ENCODE results near the gene MRPS16. TPM values are rescaled to one million over a fixed set of nuclear protein-coding genes. Genes with fewer than 3 reads are reported as not detected.

MRPS16 gene
- total and polyA plus RNA-seq, 2 donors (not counting 1 experiment from before 2014, with no cell fraction given), result 27.7 to 49.6 TPM

DNA sequence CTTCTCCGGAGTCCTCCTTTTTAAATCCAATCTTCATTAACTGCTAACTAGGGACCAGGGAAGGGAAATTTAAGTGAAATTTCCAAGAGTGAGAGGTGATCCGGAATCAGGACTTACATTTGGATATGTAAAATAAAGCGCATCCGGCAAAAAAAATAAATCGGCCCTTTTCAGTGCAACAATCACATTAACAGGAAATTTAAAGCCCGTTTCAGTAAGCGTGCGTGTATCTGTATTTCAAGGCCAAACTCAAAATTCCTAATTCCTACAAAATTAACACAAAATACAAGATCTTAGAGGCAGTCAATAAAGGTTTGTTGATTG lies 6.2 kb downstream of the MRPS16 start:
- peak overlapping the region; percentile 75 to 83 (median 79) for H3K4me3 ChIP-seq (ENCODE audit: control extremely low read depth in 1 of 5, extremely low read depth in 1 of 5, insufficient read depth in 1 of 5, low read depth in 2 of 5, low read length in 4 of 5)
- Mint-ChIP-seq H3K4me1 (peaks cover 49% of the 10 kb centered on the region), H3K4me3 (peak overlapping the region; percentile 96), H3K9me3 (ENCODE audit: insufficient read depth) (no peaks in the 10 kb centered on the region), H3K27me3 (no peaks in the 10 kb centered on the region), H3K27ac (peak overlapping the region; percentile 94)
- no CpG with 5 or more reads among the region's 8 CpGs for WGBS (ENCODE audit: insufficient coverage)
- TF ChIP-seq CTCF (IDR thresholded peaks at IDR 0.05) (no peak), EZH2 (IDR thresholded peaks at IDR 0.05; ENCODE audit: borderline replicate concordance, insufficient read depth, low read depth, low read length, poor library complexity, severe bottlenecking) (no peak)
- ATAC-seq (ENCODE audit: low read depth) (no peak), DNase-seq (no peak)
- H3K79me2 ChIP-seq (ENCODE audit: control insufficient read depth, insufficient read depth, low read length), result peaks cover 43% of the 10 kb centered on the region
- ChIA-PET CTCF (interaction anchor here (0.7 to 1.4 kb wide), 2 partner anchors 18 to 149 kb away, joined by 3 read pairs; partner anchors contain the start of gene P4HA1), POLR2A (interaction anchor here (2.0 kb wide), 1 partner anchor 150 kb away, joined by 7 read pairs; the partner anchor contains the start of gene P4HA1)
- peak overlapping the region; percentile 82 for H3K9ac ChIP-seq (ENCODE audit: low read length)
- H3K27me3 ChIP-seq (replicated peaks in 1 of 4; ENCODE audit: control extremely low read depth in 1 of 4, control insufficient read depth in 3 of 4, insufficient read depth in 4 of 4, low read length in 3 of 4), result no peaks in the 10 kb centered on the region
- H3K9me3 ChIP-seq (ENCODE audit: control extremely low read depth in 1 of 3, control insufficient read depth in 2 of 3, insufficient read depth in 1 of 3, low read length in 2 of 3), result no peaks in the 10 kb centered on the region
- H4K20me1 ChIP-seq (ENCODE audit: control insufficient read depth, insufficient read depth, low read length, poor library complexity, severe bottlenecking), result no peaks in the 10 kb centered on the region
- H2AFZ ChIP-seq (ENCODE audit: insufficient read depth, low read depth, low read length, poor library complexity, severe bottlenecking), result peak overlapping the region; percentile 85
- H3K36me3 ChIP-seq (replicated peaks in 1 of 2; ENCODE audit: control extremely low read depth in 1 of 2, control insufficient read depth in 1 of 2, extremely low read depth in 1 of 2, insufficient read depth in 2 of 2, low read length in 1 of 2), result peaks cover 4 to 21% of the 10 kb centered on the region in 2 experiments
- H3K4me1 ChIP-seq (ENCODE audit: control insufficient read depth in 2 of 2, insufficient read depth in 2 of 2, low read length in 2 of 2), result peaks cover 19 to 21% of the 10 kb centered on the region in 2 donors
- peak overlapping the region; percentile 85 to 86 for H3K27ac ChIP-seq (ENCODE audit: low read length in 2 of 2)
- intact Hi-C loops (cut with micrococcal nuclease), result loop anchor here (2.0 to 10.0 kb wide), 3 partner anchors 249 to 891 kb away; partner anchors contain the start of genes DNAJB12 and MCU
- peak overlapping the region; percentile 72 for H3K4me2 ChIP-seq (replicated peaks; ENCODE audit: low read depth, low read length, poor library complexity, severe bottlenecking)

- Mint-ChIP-seq H3K4me3 (peak overlapping the region; percentile 32), H3K9me3 (ENCODE audit: insufficient read depth) (no peaks in the 10 kb centered on the region), H3K4me1 (peaks cover 39% of the 10 kb centered on the region), H3K27me3 (no peaks in the 10 kb centered on the region), H3K27ac (peak overlapping the region; percentile 4)
- H3K4me1 ChIP-seq (ENCODE audit: control insufficient read depth in 2 of 2, insufficient read depth in 2 of 2, low read length in 2 of 2), result peaks cover 15 to 17% of the 10 kb centered on the region in 2 donors
- no peak for DNase-seq
- H3K9ac ChIP-seq (ENCODE audit: low read length), result no peak overlapping the region
- no peak overlapping the region for H3K4me2 ChIP-seq (replicated peaks; ENCODE audit: low read depth, low read length, poor library complexity, severe bottlenecking)
- ATAC-seq (ENCODE audit: low read depth), result no peak
- peaks cover 7 to 32% of the 10 kb centered on the region in 2 experiments for H3K36me3 ChIP-seq (replicated peaks in 1 of 2; ENCODE audit: control extremely low read depth in 1 of 2, control insufficient read depth in 1 of 2, extremely low read depth in 1 of 2, insufficient read depth in 2 of 2, low read length in 1 of 2)
- H2AFZ ChIP-seq (ENCODE audit: insufficient read depth, low read depth, low read length, poor library complexity, severe bottlenecking), result no peak overlapping the region
- ChIA-PET CTCF (interaction anchor here (1.3 kb wide), 1 partner anchor 12 kb away, joined by 3 read pairs; no protein-coding TSS in a partner anchor), POLR2A (interaction anchor here (0.6 kb wide), 1 partner anchor 57 kb away, joined by 3 read pairs; no protein-coding TSS in a partner anchor)
- H3K27me3 ChIP-seq (replicated peaks in 1 of 4; ENCODE audit: control extremely low read depth in 1 of 4, control insufficient read depth in 3 of 4, insufficient read depth in 4 of 4, low read length in 3 of 4), result no peaks in the 10 kb centered on the region
- intact Hi-C loops (cut with micrococcal nuclease), result loop anchor here (5.0 to 10.0 kb wide), 2 partner anchors 553 to 890 kb away; partner anchors contain the start of genes DNAJB12 and MCU
- peaks cover 32% of the 10 kb centered on the region for H3K79me2 ChIP-seq (ENCODE audit: control insufficient read depth, insufficient read depth, low read length)
- peak overlapping the region in 1 of 2 donors; percentile 27 for H3K27ac ChIP-seq (ENCODE audit: low read length in 2 of 2)
- no peaks in the 10 kb centered on the region for H4K20me1 ChIP-seq (ENCODE audit: control insufficient read depth, insufficient read depth, low read length, poor library complexity, severe bottlenecking)
- H3K4me3 ChIP-seq (ENCODE audit: control extremely low read depth in 1 of 5, extremely low read depth in 1 of 5, insufficient read depth in 1 of 5, low read depth in 2 of 5, low read length in 4 of 5), result no peak overlapping the region
- H3K9me3 ChIP-seq (ENCODE audit: control extremely low read depth in 1 of 3, control insufficient read depth in 2 of 3, insufficient read depth in 1 of 3, low read length in 2 of 3), result no peaks in the 10 kb centered on the region
- TF ChIP-seq CTCF (IDR thresholded peaks at IDR 0.05), result no peak
- TF ChIP-seq EZH2 (IDR thresholded peaks at IDR 0.05; ENCODE audit: borderline replicate concordance, insufficient read depth, low read depth, low read length, poor library complexity, severe bottlenecking), result no peak
- 38% methylated on average over 7 of the region's 8 CpGs for WGBS (ENCODE audit: insufficient coverage)
Observed at GRCh38 chr10:73244866-73245477, 7.5 kb downstream of the MRPS16 start.
